ENCODE results near the gene FCN1.

- TF ChIP-seq CTCF (conservative IDR thresholded peaks at IDR 0.05; ENCODE audit: low read length) (no peak), EZH2phosphoT487 (IDR thresholded peaks at IDR 0.05; ENCODE audit: borderline replicate concordance) (no peak)
These were observed 45.9 kb downstream of the FCN1 start for GRCh38 chr9:134871697-134872340.

Data from Loucy (cell line).